Right lobe of liver (tissue), 6 donors: Measurements from ENCODE around the gene C22orf31. TPM values are rescaled to one million over a fixed set of nuclear protein-coding genes. Genes with fewer than 3 reads are reported as not detected.
A peak's percentile ranks its signal among the peaks of the same experiment; 100 is the strongest.

Experiments used
- ATAC-seq, 4 donors: fragments of 200-7000 bp; cut with Tn5 transposase; one replicate each; pipeline ENCODE4 v1.9.1; 2020; ENCODE audit warnings: mild to moderate bottlenecking in 4 of 4, moderate library complexity in 4 of 4
- DNase-seq, 3 donors: peaks; one replicate each; pipeline ENCODE4 v3.0.0-alpha.2; 2020
- H3K27ac ChIP-seq, 3 donors: fragments of 200-600 bp; one replicate each; pipeline ENCODE4 v1.8.0; 2022
- H3K27me3 ChIP-seq, 2 donors: fragments of 200-600 bp; one replicate each; pipeline ENCODE4 v1.8.0; 2022
- H3K36me3 ChIP-seq, 4 donors: fragments of 200-600 bp; sonication (generic) in 1 of 4; one replicate each; pipeline versions ENCODE4 v1.5.1 to v1.8.0; 2017 to 2022; ENCODE audit warnings: control low read depth in 1 of 4
- H3K4me1 ChIP-seq, 4 donors: fragments of 200-600 bp; sonication (generic) in 1 of 4; one replicate each; pipeline versions ENCODE4 v1.5.1 to v1.8.0; 2017 to 2022; ENCODE audit warnings: control low read depth in 1 of 4
- H3K4me3 ChIP-seq, 3 donors: fragments of 200-600 bp; one replicate each; pipeline ENCODE4 v1.8.0; 2022
- H3K9me3 ChIP-seq, 4 donors: fragments of 200-600 bp; sonication (generic) in 1 of 4; one replicate each; pipeline versions ENCODE4 v1.5.1 to v1.8.0; 2017 to 2022; ENCODE audit warnings: control low read depth in 1 of 4
- CTCF ChIP-seq, 4 donors: fragments of 200-600 bp in 3 of 4; fragments of 450-650 bp in 1 of 4; IDR thresholded peaks; one replicate each; pipeline versions ENCODE4 v1.5.1 to v1.8.0; 2016 to 2022; ENCODE audit warnings: antibody characterized with exemption in 4 of 4, mild to moderate bottlenecking in 2 of 4
- POLR2A ChIP-seq: fragments of 450-650 bp; IDR thresholded peaks from one replicate; pipeline ENCODE4 v1.6.1; 2017; ENCODE audit warnings: antibody characterized with exemption, mild to moderate bottlenecking
- WGBS: methylation state at CpG from one replicate; pipeline ENCODE4 v1.1.6; 2018; ENCODE audit warnings: low coverage, low lambda C conversion rate; ENCODE audit not compliant: insufficient coverage; ENCODE audit errors: missing lambda C conversion rate; 5-methylcytosine and 5-hydroxymethylcytosine counted together
- intact Hi-C, 2 donors: fragments of 100-400 bp; cut with DNase I; formaldehyde crosslinking; loops; one replicate each; pipeline versions ENCODE4 v1.11.2 to v1.14.1; 2022
- total RNA-seq, 6 experiments: library from RNA; depleted of rRNA in 2 of 6; stranded (reverse); fragments of >200 nt in 2 of 6; fragmentation: NEBNext Ultra II Directional in 3 of 6; extraction: Animal tissue kit (Norgen Biotek cat#: 25700) in 3 of 6; gene quantifications; one replicate each; pipeline versions ENCODE4 v1.1.0 to v1.2.4, GENCODE V29; 2016 to 2023
- donor health status: DM: no; HTN: yes; CAD: no.
- donor health status: DM: no; HTN: no; CAD: no.
- donor health status: DM: no; HTN: no; CAD: no.
- donor health status: DM: no; HTN: yes; CAD: no.
- donor health status: DM: no; HTN: yes; CAD: no.

C22orf31 gene
- total RNA-seq, 6 experiments from 2014 or later: not detected

GRCh38 chr22:29080106-29080975, 18.7 kb upstream of the C22orf31 start:
- no peaks in the 10 kb centered on the region for H3K36me3 ChIP-seq
- 82% methylated on average over 7 of the region's 7 CpGs for WGBS
- intact Hi-C loops: no loop called here
- no peak overlapping the region for H3K27ac ChIP-seq
- ATAC-seq: peak in 3 of 4 donors; percentile 23 to 56 (median 55)
- H3K9me3 ChIP-seq: no peaks in the 10 kb centered on the region
- H3K4me1 ChIP-seq: peaks cover 0 to 25% (median 5%) of the 10 kb centered on the region in 4 donors
- DNase-seq: no peak
- no peaks in the 10 kb centered on the region for H3K27me3 ChIP-seq
- H3K4me3 ChIP-seq: no peak overlapping the region
- TF ChIP-seq POLR2A (no peak), CTCF (IDR thresholded peaks at IDR 0.05) (no peak)

DNA sequence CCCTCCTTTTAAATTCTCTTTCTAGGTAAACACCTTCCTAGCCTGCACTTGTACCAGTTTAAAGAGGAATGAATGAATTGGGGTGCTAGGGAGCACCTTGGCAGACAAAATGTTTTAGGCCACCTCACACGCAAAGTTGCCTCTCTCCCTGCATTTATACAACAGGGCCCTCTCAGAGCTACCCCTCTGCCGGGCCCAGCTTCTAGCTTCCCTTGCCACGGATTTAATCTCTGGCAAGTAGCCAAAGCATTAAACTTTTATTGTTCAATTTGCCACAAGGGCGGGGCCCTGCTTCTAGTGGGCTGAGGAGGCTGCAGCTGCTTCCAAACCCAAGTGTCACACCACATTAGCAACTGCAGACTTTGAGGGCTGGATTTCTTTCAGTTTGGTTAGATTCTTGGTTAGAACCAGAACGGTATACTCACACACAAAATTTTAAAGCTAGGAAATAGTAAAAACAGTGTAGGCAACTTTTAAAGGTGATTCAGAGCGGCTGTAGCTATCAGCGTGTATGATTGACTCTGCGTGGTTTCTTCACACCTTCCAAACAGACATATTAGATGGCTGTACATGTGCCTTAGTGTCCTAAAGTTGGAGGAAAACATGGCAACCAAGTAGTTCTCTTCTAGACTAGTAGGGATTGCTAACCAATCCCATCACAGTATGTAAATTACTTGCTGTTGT, 17.7 kb upstream of the C22orf31 start:
- Histone ChIP-seq H3K4me3 (no peak overlapping the region), H3K9me3 (no peaks in the 10 kb centered on the region), H3K27ac (no peak overlapping the region), H3K36me3 (no peaks in the 10 kb centered on the region), H3K27me3 (no peaks in the 10 kb centered on the region), H3K4me1 (peaks cover 0 to 25% (median 5%) of the 10 kb centered on the region in 4 donors)
- intact Hi-C loops: no loop called here
- TF ChIP-seq POLR2A: no peak
- no peak for TF ChIP-seq CTCF (IDR thresholded peaks at IDR 0.05)
- ATAC-seq (no peak), DNase-seq (no peak)
- 73% methylated on average over 8 of the region's 8 CpGs for WGBS

GRCh38 chr22:29078869-29079207, 17.2 kb upstream of the C22orf31 start:
- WGBS: 87% methylated on average over 5 of the region's 6 CpGs
- TF ChIP-seq POLR2A (no peak), CTCF (IDR thresholded peaks at IDR 0.05) (no peak)
- intact Hi-C loops: no loop called here
- ATAC-seq: no peak
- no peaks in the 10 kb centered on the region for H3K9me3 ChIP-seq
- H3K4me1 ChIP-seq: peaks cover 0 to 25% (median 5%) of the 10 kb centered on the region in 4 donors
- H3K27ac ChIP-seq: no peak overlapping the region
- H3K4me3 ChIP-seq: no peak overlapping the region
- H3K36me3 ChIP-seq: no peaks in the 10 kb centered on the region
- H3K27me3 ChIP-seq: no peaks in the 10 kb centered on the region
- no peak for DNase-seq

DNA sequence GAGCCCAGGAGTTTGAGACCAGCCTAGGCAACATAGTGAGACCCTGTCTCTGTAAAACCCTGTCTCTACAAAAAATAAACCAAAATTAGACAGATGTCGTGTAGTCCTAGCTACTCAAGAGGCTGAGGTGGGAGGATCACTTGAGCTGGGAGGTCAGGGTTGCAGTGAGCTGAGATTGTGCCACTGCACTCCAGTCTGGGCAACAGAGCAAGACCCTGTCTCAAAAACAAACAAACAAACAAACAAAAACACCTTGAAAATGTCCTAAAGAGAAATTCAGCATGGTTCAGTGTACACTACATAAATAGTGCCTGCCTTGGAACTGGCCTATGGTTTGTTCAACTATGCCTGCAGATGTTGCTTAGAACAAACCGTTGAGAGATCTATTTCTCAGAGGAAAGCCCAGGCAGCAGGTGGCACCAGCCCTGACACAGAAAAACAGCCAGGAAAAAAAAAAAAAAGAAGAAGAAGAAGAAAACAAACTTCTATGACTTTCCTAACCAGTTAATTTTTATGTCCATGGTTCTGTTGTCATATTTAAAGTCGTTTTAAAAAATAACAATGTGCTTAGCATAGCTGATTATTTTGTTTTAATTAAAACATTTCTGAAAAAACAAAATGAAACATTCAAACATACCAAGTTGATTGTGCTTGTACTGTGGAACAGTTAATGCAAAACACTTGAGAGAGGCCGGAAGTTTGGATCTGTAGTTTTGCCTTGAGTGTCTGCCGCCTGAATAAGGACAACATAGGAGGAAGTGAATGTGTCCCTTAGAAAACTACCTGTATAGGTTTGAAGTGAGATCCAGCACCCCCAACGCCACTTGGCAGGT, 16.6 kb upstream of the C22orf31 start:
- ATAC-seq (no peak), DNase-seq (peak in 1 of 3 donors; percentile 32)
- H3K27me3 ChIP-seq: no peaks in the 10 kb centered on the region
- H3K36me3 ChIP-seq: no peaks in the 10 kb centered on the region
- H3K9me3 ChIP-seq: no peaks in the 10 kb centered on the region
- intact Hi-C loops: no loop called here
- no peak overlapping the region for H3K4me3 ChIP-seq
- H3K27ac ChIP-seq: no peak overlapping the region
- no peak for TF ChIP-seq CTCF (IDR thresholded peaks at IDR 0.05)
- TF ChIP-seq POLR2A: no peak
- WGBS: 82% methylated on average over 6 of the region's 6 CpGs
- peaks cover 0 to 25% (median 5%) of the 10 kb centered on the region in 4 donors for H3K4me1 ChIP-seq
